H9 (cell line): ENCODE results near the gene ARHGAP12. TPM values are rescaled to one million over a fixed set of nuclear protein-coding genes. Genes with fewer than 3 reads are reported as not detected.

Experiments
- DNase-seq: peaks from one replicate; pipeline ENCODE4 v3.0.0-alpha.2; 2017
- H2AFZ ChIP-seq: one replicate; pipeline ENCODE4 v1.6.1; 2013; ENCODE audit warnings: mild to moderate bottlenecking, low read length, control low read depth, moderate library complexity
- H2AK5ac ChIP-seq: 2 replicates; pipeline ENCODE4 v1.6.1; 2013; ENCODE audit warnings: low read length, control low read depth, mixed read lengths; ENCODE audit not compliant: insufficient read length
- H2BK120ac ChIP-seq: one replicate; pipeline ENCODE4 v1.6.1; 2013; ENCODE audit warnings: low read depth, mild to moderate bottlenecking, low read length, control low read depth, inconsistent platforms; ENCODE audit not compliant: poor library complexity, severe bottlenecking
- H2BK12ac ChIP-seq: 2 replicates; pipeline ENCODE4 v1.6.1; 2013; ENCODE audit warnings: low read length, control low read depth, mixed read lengths, low read depth; ENCODE audit not compliant: insufficient read length
- H2BK15ac ChIP-seq: 2 replicates; pipeline ENCODE4 v1.6.1; 2013; ENCODE audit warnings: low read depth, low read length, control low read depth
- H2BK20ac ChIP-seq: one replicate; pipeline ENCODE4 v1.6.1; 2013; ENCODE audit warnings: low read depth, mild to moderate bottlenecking, low read length, control low read depth, inconsistent platforms; ENCODE audit not compliant: poor library complexity, severe bottlenecking
- H2BK5ac ChIP-seq: 2 replicates; pipeline ENCODE4 v1.6.1; 2013; ENCODE audit warnings: low read length, control low read depth, mixed read lengths; ENCODE audit not compliant: insufficient read length
- H3K14ac ChIP-seq: 2 replicates; pipeline ENCODE4 v1.6.1; 2013; ENCODE audit warnings: low read length, control low read depth; ENCODE audit not compliant: insufficient read depth
- H3K18ac ChIP-seq: 2 replicates; pipeline ENCODE4 v1.6.1; 2013; ENCODE audit warnings: low read depth, mild to moderate bottlenecking, mixed read lengths, low read length, control low read depth; ENCODE audit not compliant: insufficient read length
- H3K23ac ChIP-seq: 2 replicates; pipeline ENCODE4 v1.6.1; 2013; ENCODE audit warnings: low read length, control low read depth, mixed read lengths, low read depth; ENCODE audit not compliant: insufficient read length
- H3K23me2 ChIP-seq: 2 replicates; pipeline ENCODE4 v1.6.1; 2013; ENCODE audit warnings: low read depth, mild to moderate bottlenecking, mixed read lengths, low read length, control low read depth; ENCODE audit not compliant: insufficient read length, poor library complexity, severe bottlenecking
- H3K27ac ChIP-seq: 2 replicates; pipeline ENCODE4 v1.5.1; 2013; ENCODE audit warnings: low read length, control low read depth, mixed read lengths, low read depth; ENCODE audit not compliant: insufficient read length
- H3K27me3 ChIP-seq: 2 replicates; pipeline ENCODE4 v1.6.1; 2013; ENCODE audit warnings: low read length, control low read depth, inconsistent platforms; ENCODE audit not compliant: insufficient read depth
- H3K4ac ChIP-seq: 2 replicates; pipeline ENCODE4 v1.6.1; 2013; ENCODE audit warnings: low read depth, mild to moderate bottlenecking, control low read depth, inconsistent platforms, low read length, moderate library complexity
- H3K4me1 ChIP-seq: 2 replicates; pipeline ENCODE4 v1.6.1; 2013; ENCODE audit warnings: low read length, control low read depth, inconsistent platforms; ENCODE audit not compliant: insufficient read depth
- H3K4me2 ChIP-seq: 2 replicates; pipeline ENCODE4 v1.6.1; 2013; ENCODE audit warnings: low read length, control low read depth, mixed read lengths; ENCODE audit not compliant: insufficient read length, insufficient read depth
- H3K56ac ChIP-seq: 2 replicates; pipeline ENCODE4 v1.6.1; 2013; ENCODE audit warnings: low read depth, mild to moderate bottlenecking, mixed read lengths, low read length, control low read depth; ENCODE audit not compliant: insufficient read length
- H3K79me1 ChIP-seq: 2 replicates; pipeline ENCODE4 v1.6.1; 2013; ENCODE audit warnings: low read depth, mild to moderate bottlenecking, moderate library complexity, low read length, control low read depth, inconsistent platforms; ENCODE audit not compliant: insufficient read depth, poor library complexity, severe bottlenecking
- H3K79me2 ChIP-seq: 2 replicates; pipeline ENCODE4 v1.6.1; 2013; ENCODE audit warnings: low read length, control low read depth, inconsistent platforms; ENCODE audit not compliant: insufficient read depth
- H3K9ac ChIP-seq: 2 replicates; pipeline ENCODE4 v1.6.1; 2013; ENCODE audit warnings: low read length, control low read depth, mixed read lengths; ENCODE audit not compliant: insufficient read length; ENCODE audit errors: extremely low read depth
- H3K9me3 ChIP-seq: one replicate; pipeline ENCODE4 v1.6.1; 2013; ENCODE audit warnings: low read depth, low read length, inconsistent platforms; ENCODE audit not compliant: control insufficient read depth
- H3T11ph ChIP-seq: one replicate; pipeline ENCODE4 v1.6.1; 2013; ENCODE audit warnings: mild to moderate bottlenecking, low read length, control low read depth, inconsistent platforms
- H4K20me1 ChIP-seq: one replicate; pipeline ENCODE4 v1.6.1; 2013; ENCODE audit not compliant: control insufficient read depth, insufficient read length, insufficient read depth
- H4K5ac ChIP-seq: 2 replicates; pipeline ENCODE4 v1.6.1; 2013; ENCODE audit warnings: low read depth, mild to moderate bottlenecking, mixed read lengths, low read length, control low read depth; ENCODE audit not compliant: insufficient read length
- H4K8ac ChIP-seq: replicated peaks from 2 replicates; pipeline ENCODE4 v1.6.1; 2013; ENCODE audit warnings: low read length, control low read depth, mixed read lengths, low read depth; ENCODE audit not compliant: insufficient read length
- H4K91ac ChIP-seq: 2 replicates; pipeline ENCODE4 v1.6.1; 2013; ENCODE audit warnings: low read depth, mild to moderate bottlenecking, moderate library complexity, mixed read lengths, low read length, control low read depth; ENCODE audit not compliant: insufficient read length
- H3K27ac Mint-ChIP-seq, 3 experiments: 2 replicates in 2 of 3; 3 replicates in 1 of 3; pipeline ENCODE4 v1.8.0; 2020 to 2021; ENCODE audit warnings: mixed read lengths in 3 of 3, mild to moderate bottlenecking in 1 of 3, moderate library complexity in 1 of 3
- H3K27me3 Mint-ChIP-seq: 2 replicates; pipeline ENCODE4 v1.8.0; 2021; ENCODE audit warnings: low read depth, mild to moderate bottlenecking, moderate library complexity, mixed read lengths
- H3K36me3 Mint-ChIP-seq, 3 experiments: 2 replicates in 2 of 3; 3 replicates in 1 of 3; pipeline ENCODE4 v1.8.0; 2020 to 2021; ENCODE audit warnings: low read depth in 3 of 3, mixed read lengths in 3 of 3; ENCODE audit not compliant: insufficient read depth in 1 of 3
- H3K4me1 Mint-ChIP-seq, 2 experiments: 2 replicates each; pipeline ENCODE4 v1.8.0; 2020; ENCODE audit warnings: mixed read lengths in 2 of 2
- H3K4me3 Mint-ChIP-seq, 2 experiments: 2 replicates in 1 of 2; 3 replicates in 1 of 2; pipeline ENCODE4 v1.8.0; 2020 to 2021; ENCODE audit warnings: mild to moderate bottlenecking in 2 of 2, mixed read lengths in 2 of 2, moderate library complexity in 1 of 2
- H3K9me3 Mint-ChIP-seq, 2 experiments: 2 replicates in 1 of 2; 3 replicates in 1 of 2; pipeline ENCODE4 v1.8.0; 2020; ENCODE audit warnings: mild to moderate bottlenecking in 2 of 2, mixed read lengths in 2 of 2, moderate library complexity in 1 of 2
- CTCF ChIP-seq: fragments of 200-600 bp; sonication (generic); conservative IDR thresholded peaks from 3 replicates; pipeline ENCODE4 v1.8.0; 2021; ENCODE audit warnings: antibody characterized with exemption, mild to moderate bottlenecking
- WGBS: extraction: QIAGEN DNeasy Blood & Tissue Kit; methylation state at CpG from one replicate; pipeline ENCODE4 v1.1.7; 2013; ENCODE audit warnings: missing lambda C conversion rate, low lambda C conversion rate, mixed read lengths; ENCODE audit not compliant: insufficient read length; ENCODE audit errors: extremely low coverage; 5-methylcytosine and 5-hydroxymethylcytosine counted together
- total RNA-seq: library from RNA; stranded (reverse); gene quantifications from 2 replicates; pipeline ENCODE4 v1.2.1, GENCODE V29; 2021

Gene ARHGAP12
- total RNA-seq, 1 experiment from 2014 or later = 34.3 TPM

GRCh38 chr10:31823358-31823757 is 105.3 kb downstream of the ARHGAP12 start:
- no peak overlapping the region for H3K14ac ChIP-seq
- H3K4me1 Mint-ChIP-seq = no peaks in the 10 kb centered on the region; a peak in 1 of 4 replicates
- H2BK12ac ChIP-seq = no peak overlapping the region
- no peaks in the 10 kb centered on the region for H3K9me3 ChIP-seq
- no peak overlapping the region for H3K4me2 ChIP-seq
- peaks cover 0 to 1% (median 1%) of the 10 kb centered on the region in 3 experiments; a peak in 4 of 7 replicates for H3K36me3 Mint-ChIP-seq
- no peak overlapping the region for H3K56ac ChIP-seq
- no peak overlapping the region for H3K23ac ChIP-seq
- no peaks in the 10 kb centered on the region for H3K79me1 ChIP-seq
- no peaks in the 10 kb centered on the region for H3K79me2 ChIP-seq
- H3K18ac ChIP-seq = no peak overlapping the region
- no peak overlapping the region for H3K9ac ChIP-seq
- H4K5ac ChIP-seq = no peak overlapping the region
- no peaks in the 10 kb centered on the region for H3K4me1 ChIP-seq
- no peak overlapping the region for H2BK120ac ChIP-seq
- H4K20me1 ChIP-seq = no peaks in the 10 kb centered on the region
- no peak overlapping the region for H3K27ac ChIP-seq
- no peak overlapping the region for H2BK15ac ChIP-seq
- H2AK5ac ChIP-seq = no peak overlapping the region
- H2BK20ac ChIP-seq = no peak overlapping the region
- H2BK5ac ChIP-seq = no peak overlapping the region
- H4K91ac ChIP-seq = no peak overlapping the region
- TF ChIP-seq CTCF = no peak
- H3K27me3 ChIP-seq = no peaks in the 10 kb centered on the region
- H3K4me3 Mint-ChIP-seq = no peak overlapping the region
- no peaks in the 10 kb centered on the region for H3K9me3 Mint-ChIP-seq
- H3K23me2 ChIP-seq = no peaks in the 10 kb centered on the region
- no peaks in the 10 kb centered on the region for H3K27me3 Mint-ChIP-seq
- DNase-seq = no peak
- no peak overlapping the region for H3K4ac ChIP-seq
- H2AFZ ChIP-seq = no peak overlapping the region
- no CpG with 5 or more reads among the region's 4 CpGs for WGBS
- no peak overlapping the region for H3K27ac Mint-ChIP-seq
- no peak overlapping the region for H4K8ac ChIP-seq
- no peak overlapping the region for H3T11ph ChIP-seq
